IMR-90 (cell line): ENCODE data around the gene SCARB1.

Source experiments
- CEBPB ChIP-seq: IDR thresholded peaks from 2 replicates; pipeline ENCODE4 v1.6.1; 2012; ENCODE audit warnings: low read depth, low read length, improper control_type of control experiment
- CHD1 ChIP-seq: IDR thresholded peaks from 2 replicates; pipeline ENCODE4 v1.6.1; 2012; ENCODE audit warnings: low read depth, low read length, improper control_type of control experiment
- MXI1 ChIP-seq: IDR thresholded peaks from 2 replicates; pipeline ENCODE4 v1.6.1; 2012; ENCODE audit warnings: low read depth, mild to moderate bottlenecking, low read length, moderate library complexity, borderline replicate concordance
- NFE2L2 ChIP-seq: fragments of 150-350 bp; IDR thresholded peaks from 2 replicates; pipeline ENCODE4 v1.6.1; 2016; ENCODE audit warnings: low read depth, mild to moderate bottlenecking, low read length
- POLR2A ChIP-seq: IDR thresholded peaks from 2 replicates; pipeline ENCODE4 v1.6.1; 2012; ENCODE audit warnings: mild to moderate bottlenecking, low read depth, low read length
- RAD21 ChIP-seq: IDR thresholded peaks from 2 replicates; pipeline ENCODE4 v1.6.1; 2012; ENCODE audit warnings: low read length, improper control_type of control experiment
- RFX5 ChIP-seq: IDR thresholded peaks from 2 replicates; pipeline ENCODE4 v1.8.0; 2012; ENCODE audit warnings: low read depth, mild to moderate bottlenecking, low read length, moderate library complexity
- SMC3 ChIP-seq: fragments of 150-350 bp; IDR thresholded peaks from 2 replicates; pipeline ENCODE4 v1.6.1; 2016; ENCODE audit warnings: low read depth, mild to moderate bottlenecking, antibody characterized with exemption, low read length, moderate library complexity
- TF ChIP-seq, protein P1 (sequence below): conservative IDR thresholded peaks from 2 replicates; pipeline ENCODE4 v1.5.1; 2012; ENCODE audit warnings: mild to moderate bottlenecking, low read depth, low read length, improper control_type of control experiment
- TF ChIP-seq, protein P2 (sequence below): fragments of 150-350 bp; IDR thresholded peaks from 2 replicates; pipeline ENCODE4 v1.6.1; 2017; ENCODE audit warnings: mild to moderate bottlenecking, antibody characterized with exemption, low read length, low read depth

DNA sequence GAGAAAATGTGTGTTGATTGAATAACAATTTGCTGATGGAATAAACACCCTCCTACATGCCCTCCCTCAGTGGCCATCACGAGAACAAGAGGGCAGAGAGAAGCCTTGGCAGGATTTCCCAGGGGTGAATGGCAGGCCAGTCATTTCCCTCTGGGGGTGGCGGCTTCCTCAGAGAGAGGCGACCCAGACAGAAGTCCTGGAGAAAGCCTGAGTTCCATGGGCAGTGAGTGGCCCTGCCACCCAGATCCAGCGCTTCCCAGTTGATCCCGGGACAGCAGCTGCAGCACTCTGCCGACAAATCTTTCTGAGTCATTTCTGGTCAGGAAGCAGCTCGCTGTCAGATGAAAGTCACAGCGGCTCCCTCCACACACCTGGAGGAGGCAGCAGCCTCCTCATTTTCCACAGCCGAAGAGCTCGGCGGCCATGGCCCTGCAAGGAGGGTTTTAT is 123.0 kb downstream of the SCARB1 start:
- TF ChIP-seq NFE2L2 (no peak), SMC3 (no peak), CHD1 (no peak), POLR2A (no peak), CEBPB (no peak), RFX5 (no peak), RAD21 (no peak; the same call in 1 of the 2 replicates), MXI1 (no peak)
- TF ChIP-seq, protein P1, sequence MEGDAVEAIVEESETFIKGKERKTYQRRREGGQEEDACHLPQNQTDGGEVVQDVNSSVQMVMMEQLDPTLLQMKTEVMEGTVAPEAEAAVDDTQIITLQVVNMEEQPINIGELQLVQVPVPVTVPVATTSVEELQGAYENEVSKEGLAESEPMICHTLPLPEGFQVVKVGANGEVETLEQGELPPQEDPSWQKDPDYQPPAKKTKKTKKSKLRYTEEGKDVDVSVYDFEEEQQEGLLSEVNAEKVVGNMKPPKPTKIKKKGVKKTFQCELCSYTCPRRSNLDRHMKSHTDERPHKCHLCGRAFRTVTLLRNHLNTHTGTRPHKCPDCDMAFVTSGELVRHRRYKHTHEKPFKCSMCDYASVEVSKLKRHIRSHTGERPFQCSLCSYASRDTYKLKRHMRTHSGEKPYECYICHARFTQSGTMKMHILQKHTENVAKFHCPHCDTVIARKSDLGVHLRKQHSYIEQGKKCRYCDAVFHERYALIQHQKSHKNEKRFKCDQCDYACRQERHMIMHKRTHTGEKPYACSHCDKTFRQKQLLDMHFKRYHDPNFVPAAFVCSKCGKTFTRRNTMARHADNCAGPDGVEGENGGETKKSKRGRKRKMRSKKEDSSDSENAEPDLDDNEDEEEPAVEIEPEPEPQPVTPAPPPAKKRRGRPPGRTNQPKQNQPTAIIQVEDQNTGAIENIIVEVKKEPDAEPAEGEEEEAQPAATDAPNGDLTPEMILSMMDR: 0 out of 2 replicates have a peak, but pooled peaks have one; percentile 19
- TF ChIP-seq, protein P2, sequence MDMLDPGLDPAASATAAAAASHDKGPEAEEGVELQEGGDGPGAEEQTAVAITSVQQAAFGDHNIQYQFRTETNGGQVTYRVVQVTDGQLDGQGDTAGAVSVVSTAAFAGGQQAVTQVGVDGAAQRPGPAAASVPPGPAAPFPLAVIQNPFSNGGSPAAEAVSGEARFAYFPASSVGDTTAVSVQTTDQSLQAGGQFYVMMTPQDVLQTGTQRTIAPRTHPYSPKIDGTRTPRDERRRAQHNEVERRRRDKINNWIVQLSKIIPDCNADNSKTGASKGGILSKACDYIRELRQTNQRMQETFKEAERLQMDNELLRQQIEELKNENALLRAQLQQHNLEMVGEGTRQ: no peak
